ENCODE results near the gene FAAP20.

DNA sequence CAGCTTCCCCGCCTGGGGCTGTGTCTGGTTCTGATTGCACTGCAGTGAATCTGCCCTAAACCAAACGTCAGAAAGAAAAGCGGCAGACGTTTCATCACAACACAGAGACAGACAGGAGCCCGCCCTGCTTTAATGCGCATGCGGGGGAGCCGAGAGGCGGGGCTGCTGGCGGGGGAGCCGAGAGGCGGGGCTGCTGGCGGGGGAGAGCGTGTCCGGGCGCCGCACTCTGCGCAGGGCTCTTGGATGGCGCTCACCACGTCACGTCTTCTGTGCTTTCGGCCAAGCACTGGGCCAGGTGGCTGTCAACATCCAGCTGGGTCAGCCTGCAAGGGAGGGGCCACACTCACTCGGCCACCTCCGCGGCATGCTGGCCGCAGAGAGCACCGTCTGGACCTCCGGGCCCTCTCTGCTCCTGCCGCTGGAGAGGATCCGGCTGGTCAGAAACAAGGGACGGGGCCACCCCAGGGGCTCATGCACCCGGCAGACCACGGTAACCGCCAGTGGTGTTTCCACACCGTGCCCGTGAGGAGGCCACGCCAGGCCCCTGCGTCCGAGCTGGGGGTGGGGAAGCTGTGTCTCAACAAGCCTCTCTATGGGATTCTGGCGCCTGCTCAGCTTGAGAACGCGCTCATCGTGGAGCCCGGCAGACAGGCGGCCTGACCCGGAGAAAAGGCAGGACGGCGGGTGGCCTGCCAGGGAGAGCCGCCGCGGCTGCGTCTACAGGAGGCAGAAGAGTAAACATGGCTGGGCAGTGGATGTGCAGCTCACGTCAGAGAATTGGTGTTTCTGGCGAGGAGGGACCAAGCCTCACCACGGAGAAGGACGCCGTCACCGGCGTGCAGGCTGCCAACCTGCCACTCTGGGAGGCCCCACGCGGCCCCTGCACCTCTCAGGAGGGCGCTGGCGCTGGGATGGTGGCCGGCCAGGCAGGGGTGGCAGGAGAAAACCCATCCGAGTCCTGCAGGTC lies 4.8 kb downstream of the FAAP20 start:
- TF ChIP-seq, protein P1, sequence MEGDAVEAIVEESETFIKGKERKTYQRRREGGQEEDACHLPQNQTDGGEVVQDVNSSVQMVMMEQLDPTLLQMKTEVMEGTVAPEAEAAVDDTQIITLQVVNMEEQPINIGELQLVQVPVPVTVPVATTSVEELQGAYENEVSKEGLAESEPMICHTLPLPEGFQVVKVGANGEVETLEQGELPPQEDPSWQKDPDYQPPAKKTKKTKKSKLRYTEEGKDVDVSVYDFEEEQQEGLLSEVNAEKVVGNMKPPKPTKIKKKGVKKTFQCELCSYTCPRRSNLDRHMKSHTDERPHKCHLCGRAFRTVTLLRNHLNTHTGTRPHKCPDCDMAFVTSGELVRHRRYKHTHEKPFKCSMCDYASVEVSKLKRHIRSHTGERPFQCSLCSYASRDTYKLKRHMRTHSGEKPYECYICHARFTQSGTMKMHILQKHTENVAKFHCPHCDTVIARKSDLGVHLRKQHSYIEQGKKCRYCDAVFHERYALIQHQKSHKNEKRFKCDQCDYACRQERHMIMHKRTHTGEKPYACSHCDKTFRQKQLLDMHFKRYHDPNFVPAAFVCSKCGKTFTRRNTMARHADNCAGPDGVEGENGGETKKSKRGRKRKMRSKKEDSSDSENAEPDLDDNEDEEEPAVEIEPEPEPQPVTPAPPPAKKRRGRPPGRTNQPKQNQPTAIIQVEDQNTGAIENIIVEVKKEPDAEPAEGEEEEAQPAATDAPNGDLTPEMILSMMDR (IDR thresholded peaks at IDR 0.05): no peak
- no peak for TF ChIP-seq EZH2 (IDR thresholded peaks at IDR 0.05; ENCODE audit: borderline replicate concordance, insufficient read depth, low read depth, low read length, poor library complexity, severe bottlenecking)

All from B cell (primary cell).